Caco-2 (cell line): ENCODE results near the gene COPG1. TPM values are rescaled to one million over a fixed set of nuclear protein-coding genes. Genes with fewer than 3 reads are reported as not detected.

Experiments used
- BruUV-seq: library from RNA; stranded (reverse); fragments of 400-500 nt; replicated peaks from 2 replicates; lab custom pipeline; 2021; lab: Mats Ljungman, UMichigan
- CTCF ChIA-PET: fragments of 300-600 bp; sonication (Branson Sonifier 250); formaldehyde crosslinking; loops from one replicate; lab custom pipeline; 2022; ENCODE audit warnings: antibody characterized with exemption; lab: Charles Lee
- POLR2A ChIA-PET: fragments of 300-600 bp; sonication (Branson Sonifier 250); formaldehyde crosslinking; loops from one replicate; lab custom pipeline; 2022; ENCODE audit warnings: antibody characterized with exemption; lab: Charles Lee
- DNase-seq, 2 experiments: peaks; one replicate each; pipeline versions ENCODE4 v3.0.0 to v3.0.0-alpha.2; 2020 to 2022
- H3K27me3 ChIP-seq: replicated peaks from 2 replicates; pipeline ENCODE4 v1.6.0; 2011; ENCODE audit warnings: low read length; ENCODE audit not compliant: control insufficient read depth, insufficient read depth
- H3K36me3 ChIP-seq: 2 replicates; pipeline ENCODE4 v1.5.1; 2011; ENCODE audit warnings: low read length; ENCODE audit not compliant: control insufficient read depth, insufficient read depth
- H3K4me1 ChIP-seq: fragments of 250-450 bp; sonication (Bioruptor Pico); 2 replicates; pipeline ENCODE4 v1.5.1; 2020; ENCODE audit warnings: mild to moderate bottlenecking
- H3K4me3 ChIP-seq: 2 replicates; pipeline ENCODE4 v1.5.1; 2011; ENCODE audit warnings: low read depth, mild to moderate bottlenecking, control low read depth, low read length
- H3K9me3 ChIP-seq: fragments of 250-450 bp; sonication (Bioruptor Pico); 2 replicates; pipeline ENCODE4 v1.5.1; 2020; ENCODE audit warnings: mild to moderate bottlenecking, moderate library complexity
- H3K27ac Mint-ChIP-seq: one replicate; pipeline ENCODE4 v1.8.0; 2022; ENCODE audit warnings: mixed read lengths; ENCODE audit not compliant: unreplicated experiment
- H3K27me3 Mint-ChIP-seq: one replicate; pipeline ENCODE4 v1.8.0; 2022; ENCODE audit warnings: mixed read lengths; ENCODE audit not compliant: insufficient read depth, unreplicated experiment
- H3K36me3 Mint-ChIP-seq: one replicate; pipeline ENCODE4 v1.8.0; 2022; ENCODE audit warnings: mild to moderate bottlenecking, mixed read lengths; ENCODE audit not compliant: insufficient read depth, unreplicated experiment
- H3K4me1 Mint-ChIP-seq: one replicate; pipeline ENCODE4 v1.8.0; 2022; ENCODE audit warnings: low read depth, mixed read lengths; ENCODE audit not compliant: unreplicated experiment
- H3K4me3 Mint-ChIP-seq: one replicate; pipeline ENCODE4 v1.8.0; 2022; ENCODE audit warnings: mild to moderate bottlenecking, moderate library complexity, mixed read lengths; ENCODE audit not compliant: unreplicated experiment
- H3K9me3 Mint-ChIP-seq: one replicate; pipeline ENCODE4 v1.8.0; 2022; ENCODE audit warnings: mixed read lengths; ENCODE audit not compliant: unreplicated experiment
- intact Hi-C: fragments of 100-400 bp; cut with micrococcal nuclease; formaldehyde crosslinking; loops from one replicate; pipeline ENCODE4 v1.10.0; 2022; ENCODE audit not compliant: unreplicated experiment
- total RNA-seq: library from RNA; stranded (reverse); gene quantifications from 2 replicates; pipeline ENCODE4 v1.2.3, GENCODE V29; 2022
- TF ChIP-seq, protein P1 (sequence below), 2 experiments: fragments of 200-600 bp in 1 of 2; IDR thresholded peaks; 1 replicate in 1 of 2; 2 replicates in 1 of 2; pipeline versions ENCODE4 v1.5.1 to v1.8.0; 2011 to 2022; ENCODE audit warnings: antibody characterized with exemption in 1 of 2, control low read depth in 1 of 2, inconsistent platforms in 1 of 2, low read depth in 1 of 2, low read length in 1 of 2, mild to moderate bottlenecking in 1 of 2, moderate library complexity in 1 of 2; ENCODE audit not compliant: insufficient read depth in 1 of 2, severe bottlenecking in 1 of 2, unreplicated experiment in 1 of 2

The COPG1 gene
- total RNA-seq, 1 experiment from 2014 or later = 178 TPM

DNA sequence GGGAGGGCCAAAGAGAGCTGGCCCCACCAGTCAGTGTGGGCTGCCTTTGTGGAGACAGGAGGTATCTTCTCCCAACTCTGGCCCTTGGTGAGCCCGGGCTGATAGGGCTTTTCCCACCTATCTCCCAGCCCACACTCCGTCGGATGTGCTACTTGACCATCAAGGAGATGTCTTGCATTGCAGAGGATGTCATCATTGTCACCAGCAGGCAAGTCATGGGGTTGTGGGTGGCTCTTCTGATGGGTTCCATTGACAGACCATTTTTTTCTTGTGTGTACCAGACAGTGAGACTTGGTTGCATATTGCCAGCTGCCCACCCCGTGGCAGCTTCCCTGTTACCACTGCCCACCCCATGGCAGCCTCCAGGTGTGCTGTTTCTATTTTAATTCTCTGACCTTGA, 3.3 kb downstream of the COPG1 start:
- Histone ChIP-seq H3K4me1 (no peaks in the 10 kb centered on the region), H3K36me3 (peaks cover 17% of the 10 kb centered on the region), H3K4me3 (no peak overlapping the region), H3K27me3 (no peaks in the 10 kb centered on the region), H3K9me3 (no peaks in the 10 kb centered on the region)
- intact Hi-C loops = no loop called here
- H3K36me3 Mint-ChIP-seq = peaks cover 76% of the 10 kb centered on the region
- H3K9me3 Mint-ChIP-seq = no peaks in the 10 kb centered on the region
- TF ChIP-seq, protein P1, sequence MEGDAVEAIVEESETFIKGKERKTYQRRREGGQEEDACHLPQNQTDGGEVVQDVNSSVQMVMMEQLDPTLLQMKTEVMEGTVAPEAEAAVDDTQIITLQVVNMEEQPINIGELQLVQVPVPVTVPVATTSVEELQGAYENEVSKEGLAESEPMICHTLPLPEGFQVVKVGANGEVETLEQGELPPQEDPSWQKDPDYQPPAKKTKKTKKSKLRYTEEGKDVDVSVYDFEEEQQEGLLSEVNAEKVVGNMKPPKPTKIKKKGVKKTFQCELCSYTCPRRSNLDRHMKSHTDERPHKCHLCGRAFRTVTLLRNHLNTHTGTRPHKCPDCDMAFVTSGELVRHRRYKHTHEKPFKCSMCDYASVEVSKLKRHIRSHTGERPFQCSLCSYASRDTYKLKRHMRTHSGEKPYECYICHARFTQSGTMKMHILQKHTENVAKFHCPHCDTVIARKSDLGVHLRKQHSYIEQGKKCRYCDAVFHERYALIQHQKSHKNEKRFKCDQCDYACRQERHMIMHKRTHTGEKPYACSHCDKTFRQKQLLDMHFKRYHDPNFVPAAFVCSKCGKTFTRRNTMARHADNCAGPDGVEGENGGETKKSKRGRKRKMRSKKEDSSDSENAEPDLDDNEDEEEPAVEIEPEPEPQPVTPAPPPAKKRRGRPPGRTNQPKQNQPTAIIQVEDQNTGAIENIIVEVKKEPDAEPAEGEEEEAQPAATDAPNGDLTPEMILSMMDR (IDR thresholded peaks at IDR 0.05; ENCODE audit: insufficient read depth in 1 of 2, low read depth in 1 of 2, low read length in 1 of 2, severe bottlenecking in 1 of 2, unreplicated experiment in 1 of 2) = no peak
- H3K27ac Mint-ChIP-seq = no peak overlapping the region
- BruUV-seq = no TSS peak
- H3K27me3 Mint-ChIP-seq = no peaks in the 10 kb centered on the region
- H3K4me3 Mint-ChIP-seq = no peak overlapping the region
- CTCF ChIA-PET = no interaction called here
- DNase-seq = no peak
- H3K4me1 Mint-ChIP-seq = peaks cover 7% of the 10 kb centered on the region
- POLR2A ChIA-PET = interaction anchor here (1.0 to 1.1 kb wide), 2 partner anchors 27 to 64 kb away, joined by 3 read pairs; a partner anchor contains a TSS

GRCh38 chr3:129254536-129255230, 5.3 kb downstream of the COPG1 start:
- POLR2A ChIA-PET = no interaction called here
- no peak overlapping the region for H3K27ac Mint-ChIP-seq
- TF ChIP-seq, protein P1 (IDR thresholded peaks at IDR 0.05; ENCODE audit: insufficient read depth in 1 of 2, low read depth in 1 of 2, low read length in 1 of 2, severe bottlenecking in 1 of 2, unreplicated experiment in 1 of 2) = no peak

GRCh38 chr3:129256270-129256669, 6.9 kb downstream of the COPG1 start:
- Histone ChIP-seq H3K36me3 (peaks cover 25% of the 10 kb centered on the region), H3K4me1 (no peaks in the 10 kb centered on the region), H3K9me3 (no peaks in the 10 kb centered on the region), H3K4me3 (no peak overlapping the region), H3K27me3 (no peaks in the 10 kb centered on the region)
- no TSS peak for BruUV-seq
- H3K4me1 Mint-ChIP-seq = no peaks in the 10 kb centered on the region
- POLR2A ChIA-PET = no interaction called here
- H3K27ac Mint-ChIP-seq = no peak overlapping the region
- intact Hi-C loops = no loop called here
- peaks cover 88% of the 10 kb centered on the region for H3K36me3 Mint-ChIP-seq
- CTCF ChIA-PET = no interaction called here
- TF ChIP-seq, protein P1 (IDR thresholded peaks at IDR 0.05; ENCODE audit: insufficient read depth in 1 of 2, low read depth in 1 of 2, low read length in 1 of 2, severe bottlenecking in 1 of 2, unreplicated experiment in 1 of 2) = no peak
- no peak for DNase-seq
- no peaks in the 10 kb centered on the region for H3K27me3 Mint-ChIP-seq
- no peaks in the 10 kb centered on the region for H3K9me3 Mint-ChIP-seq
- H3K4me3 Mint-ChIP-seq = no peak overlapping the region

More at GRCh38 chr3:129254536-129255230, 5.3 kb downstream of the COPG1 start:
- no peaks in the 10 kb centered on the region for H3K9me3 ChIP-seq
- peaks cover 84% of the 10 kb centered on the region for H3K36me3 Mint-ChIP-seq
- CTCF ChIA-PET = interaction anchor here (0.7 kb wide), 1 partner anchor 154 kb away, joined by 5 read pairs; no protein-coding TSS in a partner anchor
- no peaks in the 10 kb centered on the region for H3K27me3 ChIP-seq
- DNase-seq = no peak
- peaks cover 21% of the 10 kb centered on the region for H3K36me3 ChIP-seq
- no TSS peak for BruUV-seq
- no peaks in the 10 kb centered on the region for H3K27me3 Mint-ChIP-seq
- H3K4me1 Mint-ChIP-seq = no peaks in the 10 kb centered on the region
- intact Hi-C loops = no loop called here
- H3K4me3 ChIP-seq = no peak overlapping the region
- no peak overlapping the region for H3K4me3 Mint-ChIP-seq
- no peaks in the 10 kb centered on the region for H3K4me1 ChIP-seq
- H3K9me3 Mint-ChIP-seq = no peaks in the 10 kb centered on the region
